NCI-H2196 treated with DMSO at 0.1 percent for 48 hours (cell line): ENCODE measurements around the gene TBXA2R.
"Not testable (repeated sequence)": the region's sequence is repeated elsewhere in the genome, so short reads cannot be mapped to it uniquely, and the experiment has no call there.

Experiments used
- DNase-seq: peaks from one replicate; lab custom pipeline; 2025; ENCODE audit not compliant: unreplicated experiment; lab: John Stamatoyannopoulos, UW

The TBXA2R gene

DNA sequence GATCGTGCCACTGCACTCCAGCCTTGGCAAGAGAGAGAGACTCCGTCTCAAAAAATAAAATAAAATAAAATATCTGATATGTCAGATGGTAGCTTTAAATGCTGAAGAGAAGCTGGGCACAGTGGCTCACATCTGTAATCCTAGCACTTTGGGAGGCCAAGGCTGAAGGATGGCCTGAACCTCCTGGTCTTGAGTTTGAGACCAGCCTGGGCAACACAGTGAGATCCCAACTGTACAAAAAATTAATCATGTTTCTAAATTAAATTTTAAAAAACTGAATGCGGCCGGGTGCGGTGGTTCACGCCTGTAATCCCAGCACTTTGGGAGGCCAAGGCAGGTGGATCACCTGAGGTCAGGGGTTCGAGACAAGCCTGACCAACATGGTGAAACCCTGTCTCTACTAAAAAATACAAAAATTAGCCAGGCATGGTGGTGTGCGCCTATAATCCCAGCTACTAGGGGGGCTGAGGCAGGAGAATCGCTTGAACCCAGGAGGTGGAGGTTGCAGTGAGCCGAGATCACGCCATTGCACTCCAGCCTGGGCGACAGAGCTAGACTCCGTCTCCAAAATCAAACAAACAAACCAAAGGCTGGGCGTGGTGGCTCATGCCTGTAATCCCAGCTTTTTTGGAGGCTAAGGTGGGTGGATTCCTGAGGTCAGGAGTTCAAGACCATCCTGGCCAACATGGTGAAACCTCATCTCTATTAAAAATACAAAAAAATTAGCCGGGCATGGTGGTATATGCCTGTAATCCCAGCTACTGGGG is 22.5 kb downstream of the TBXA2R start:
- DNase-seq: not testable (repeated sequence)

DNA sequence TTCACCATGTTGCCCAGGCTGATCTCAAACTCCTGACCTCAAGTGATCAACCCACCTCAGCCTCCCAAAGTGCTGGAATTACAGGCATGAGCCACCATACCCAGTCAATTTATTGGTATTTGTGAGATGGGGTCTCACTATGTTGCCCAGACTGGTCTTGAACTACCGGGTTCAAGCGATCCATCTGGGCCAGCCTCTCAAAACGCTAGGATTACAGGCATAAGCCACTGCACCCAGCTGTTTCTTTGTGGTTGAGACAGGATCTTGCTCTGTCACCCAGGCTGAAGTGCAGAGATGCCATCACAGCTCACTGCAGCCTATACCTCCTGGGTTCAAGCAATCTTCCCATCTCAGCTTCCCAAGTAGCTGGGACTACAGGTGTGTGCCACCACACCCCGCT is 24.9 kb downstream of the TBXA2R start:
- DNase-seq: not testable (repeated sequence)

DNA sequence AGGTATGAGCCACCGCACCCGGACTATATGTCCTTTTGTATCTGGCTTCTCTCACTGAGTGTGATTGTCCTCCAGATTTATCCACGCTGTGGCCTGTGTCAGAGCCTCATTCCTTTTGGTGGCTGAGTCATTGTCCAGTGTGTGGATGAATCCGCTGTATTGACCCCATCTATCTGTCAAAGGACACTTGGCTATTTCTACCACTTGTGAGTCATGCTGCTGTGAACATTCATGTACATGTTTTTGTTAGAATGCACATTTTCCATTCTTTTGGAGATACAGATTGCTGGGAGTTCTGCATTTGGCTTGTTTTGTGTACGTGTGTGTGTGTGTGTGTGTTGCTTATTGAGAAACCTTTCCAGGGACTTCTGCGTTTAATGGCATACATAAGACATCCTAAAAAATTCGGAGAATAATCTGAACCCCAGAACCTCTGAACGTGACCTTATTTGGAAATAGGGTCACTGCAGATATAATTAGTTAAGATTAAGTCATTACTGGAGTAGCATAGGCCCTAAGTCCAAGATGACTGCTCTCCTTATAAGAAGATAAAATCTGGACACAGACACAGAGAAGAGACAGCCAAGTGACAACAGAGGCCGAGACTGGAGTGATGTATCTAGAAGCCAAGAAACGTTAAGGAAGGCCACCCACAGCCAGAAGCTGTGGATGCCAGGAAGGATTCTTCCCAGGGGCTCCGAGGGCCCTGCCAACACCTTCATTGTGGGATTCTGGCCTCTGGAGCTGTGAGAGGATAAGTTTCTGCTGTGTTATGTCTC is 26.3 kb downstream of the TBXA2R start:
- no peak for DNase-seq

DNA sequence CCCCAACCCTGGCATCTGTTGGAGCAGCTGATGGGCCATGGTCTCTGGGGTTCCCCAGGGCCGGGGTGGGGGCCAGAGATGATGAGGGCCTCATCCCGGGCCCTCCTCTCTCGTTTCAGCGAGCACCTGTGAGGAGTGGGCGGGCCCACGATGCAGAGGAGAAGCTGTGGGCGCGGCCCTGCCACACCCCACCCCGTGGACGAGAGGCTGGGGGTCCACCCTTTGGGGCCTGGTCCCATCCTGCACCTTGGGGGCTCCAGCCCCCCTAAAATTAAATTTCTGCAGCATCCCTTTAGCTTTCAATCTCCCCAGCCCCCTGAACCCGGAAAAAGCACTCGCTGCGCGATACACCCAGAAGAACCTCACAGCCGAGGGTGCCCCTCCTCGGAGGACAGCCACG is 28.3 kb downstream of the TBXA2R start:
- DNase-seq: no peak

DNA sequence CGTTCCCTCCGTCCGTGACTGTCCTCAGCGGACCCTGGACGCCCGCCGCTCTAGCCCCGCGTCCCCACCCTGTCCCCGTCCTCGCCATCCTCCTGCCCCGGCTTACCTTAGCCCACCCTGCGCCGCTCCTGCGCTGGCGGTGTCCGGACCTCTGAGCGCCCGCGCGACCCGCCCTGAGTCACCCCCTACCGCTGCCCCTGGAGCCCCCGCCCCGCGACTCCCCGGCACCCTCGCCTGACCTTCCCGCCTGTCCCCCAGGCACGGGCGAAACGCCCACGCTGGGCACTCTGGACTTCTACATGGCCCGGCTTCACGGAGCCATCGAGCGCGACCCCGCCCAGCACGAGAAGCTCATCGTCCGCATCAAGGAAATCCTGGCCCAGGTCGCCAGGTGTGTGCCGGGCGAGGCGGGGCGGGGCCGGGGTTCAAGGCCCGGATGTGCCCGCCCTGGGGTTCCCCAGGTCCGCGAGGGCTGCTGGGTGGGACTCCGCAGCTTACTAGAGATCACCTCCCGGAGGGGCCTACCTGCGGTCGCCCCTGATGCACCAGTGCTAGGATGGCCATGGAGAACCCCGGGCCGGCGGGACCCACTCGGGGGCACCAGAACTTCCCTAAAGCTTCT is 28.8 kb downstream of the TBXA2R start:
- no peak for DNase-seq

DNA sequence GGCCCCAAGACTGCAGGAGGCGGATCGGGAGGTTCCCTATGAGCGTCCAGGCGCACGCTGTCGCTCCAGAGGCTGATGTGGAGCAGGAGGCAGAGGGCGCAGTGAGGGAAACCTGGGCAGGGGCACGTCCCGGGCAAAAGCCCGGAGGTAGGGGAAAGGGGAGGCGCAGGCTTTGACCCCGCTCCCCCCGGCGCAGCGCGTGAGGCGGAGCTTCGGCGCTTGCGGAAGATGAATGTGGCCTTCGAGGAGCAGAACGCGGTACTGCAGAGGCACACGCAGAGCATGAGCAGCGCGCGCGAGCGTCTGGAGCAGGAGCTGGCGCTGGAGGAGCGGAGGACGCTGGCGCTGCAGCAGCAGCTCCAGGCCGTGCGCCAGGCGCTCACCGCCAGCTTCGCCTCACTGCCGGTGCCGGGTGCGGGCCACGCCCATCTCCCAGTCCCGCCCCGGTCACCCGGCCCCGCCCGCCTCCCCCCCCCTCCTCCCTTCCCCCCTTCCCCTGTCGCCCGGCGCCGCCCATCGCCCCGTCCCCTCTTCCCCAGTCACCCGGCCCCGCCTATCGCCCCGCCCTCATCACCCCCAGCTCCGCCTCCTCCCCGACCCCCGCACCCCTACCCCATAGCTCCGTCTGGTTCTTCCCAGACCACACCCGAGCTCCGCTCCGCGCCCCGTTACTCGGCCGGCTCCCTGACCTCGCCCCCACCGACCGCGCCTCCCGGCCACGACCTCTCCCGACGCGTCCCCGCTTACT is 29.8 kb downstream of the TBXA2R start:
- DNase-seq: no peak

DNA sequence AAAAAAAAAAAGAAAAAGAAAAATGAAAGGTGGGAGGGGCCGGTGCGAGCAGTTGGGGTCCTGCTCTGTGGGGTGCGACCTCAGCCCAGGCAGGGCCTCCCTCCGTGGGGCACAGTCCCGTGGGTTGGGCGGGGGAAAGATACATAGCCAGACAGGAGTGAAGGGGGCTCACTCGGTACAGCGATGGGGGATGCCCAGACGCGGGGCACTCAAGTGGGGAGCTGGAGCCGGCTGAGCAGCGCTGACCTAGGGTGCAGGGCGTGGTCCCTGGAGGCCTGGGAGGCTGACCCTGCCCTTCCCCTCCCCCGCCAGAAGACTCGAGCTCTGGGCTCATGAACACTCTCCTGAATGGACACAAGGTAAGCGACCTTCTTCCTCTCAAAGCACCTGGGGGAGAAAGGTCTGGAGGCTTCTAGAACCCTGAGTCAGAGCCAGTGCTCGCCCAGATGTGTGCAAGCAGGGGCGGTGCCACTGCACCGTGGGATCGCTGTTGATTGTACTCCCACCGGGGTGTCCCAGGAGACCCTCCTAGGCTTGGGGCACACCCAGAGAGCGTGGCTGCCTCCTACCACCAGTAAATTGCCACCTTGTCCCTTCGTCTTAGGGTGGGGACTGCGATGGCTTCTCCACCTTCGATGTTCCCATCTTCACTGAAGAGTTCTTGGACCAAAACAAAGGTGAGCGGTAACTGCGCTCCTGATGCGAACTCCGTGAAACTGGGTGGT is 30.6 kb downstream of the TBXA2R start:
- DNase-seq: no peak

DNA sequence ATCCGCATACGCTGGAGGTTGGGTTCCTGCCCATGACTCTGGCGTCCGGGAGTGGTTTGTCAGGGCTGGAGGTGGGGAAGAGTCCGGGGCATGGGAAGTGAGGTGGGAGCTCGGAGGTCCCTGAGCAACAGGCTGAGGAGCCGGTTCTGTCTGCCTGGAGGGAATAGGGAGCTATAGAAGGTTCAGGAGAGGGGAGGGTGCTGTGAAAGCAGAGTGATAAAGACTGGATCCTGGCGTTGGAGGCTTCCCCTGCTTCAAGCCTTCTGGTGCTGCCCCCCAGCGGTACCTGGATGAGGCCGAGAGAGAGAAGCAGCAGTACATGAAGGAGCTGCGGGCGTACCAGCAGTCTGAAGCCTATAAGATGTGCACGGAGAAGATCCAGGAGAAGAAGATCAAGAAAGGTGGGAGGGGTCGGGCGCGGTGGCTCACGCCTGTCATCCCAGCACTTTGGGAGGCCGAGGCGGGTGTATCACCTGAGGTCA is 31.4 kb downstream of the TBXA2R start:
- DNase-seq: no peak

DNA sequence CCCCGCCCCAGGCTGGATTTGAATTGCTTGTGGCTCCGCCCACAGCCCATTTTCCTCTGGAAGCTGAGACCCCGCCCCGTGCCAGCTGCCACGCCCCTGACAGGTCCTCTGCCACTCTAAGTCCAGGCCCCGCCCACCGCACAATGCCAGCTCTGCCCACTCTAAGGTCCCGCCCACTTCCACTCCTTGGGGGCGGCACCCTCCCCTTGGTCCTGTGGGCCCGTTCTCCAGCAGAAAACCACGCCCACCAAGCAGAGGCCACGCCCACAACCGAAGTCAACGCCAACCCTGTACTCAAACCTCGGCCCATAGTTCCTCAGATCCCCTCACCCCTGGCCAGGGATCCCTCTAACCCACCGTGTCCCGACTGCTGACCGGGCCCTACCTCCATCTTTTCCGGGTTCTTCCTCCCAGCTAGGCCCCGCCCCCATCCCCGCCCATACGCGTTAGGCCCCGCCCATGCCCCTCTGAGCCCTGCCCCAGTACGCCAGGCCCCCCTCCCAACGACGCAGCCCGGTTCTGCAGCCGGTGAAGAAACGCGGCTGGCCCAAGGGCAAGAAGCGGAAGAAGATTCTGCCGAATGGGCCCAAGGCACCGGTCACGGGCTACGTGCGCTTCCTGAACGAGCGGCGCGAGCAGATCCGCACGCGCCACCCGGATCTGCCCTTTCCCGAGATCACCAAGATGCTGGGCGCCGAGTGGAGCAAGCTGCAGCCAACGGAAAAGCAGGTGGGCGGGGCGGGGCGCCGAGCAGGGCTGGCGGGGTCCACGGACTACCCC is 32.6 kb downstream of the TBXA2R start:
- peak; percentile 86 for DNase-seq

DNA sequence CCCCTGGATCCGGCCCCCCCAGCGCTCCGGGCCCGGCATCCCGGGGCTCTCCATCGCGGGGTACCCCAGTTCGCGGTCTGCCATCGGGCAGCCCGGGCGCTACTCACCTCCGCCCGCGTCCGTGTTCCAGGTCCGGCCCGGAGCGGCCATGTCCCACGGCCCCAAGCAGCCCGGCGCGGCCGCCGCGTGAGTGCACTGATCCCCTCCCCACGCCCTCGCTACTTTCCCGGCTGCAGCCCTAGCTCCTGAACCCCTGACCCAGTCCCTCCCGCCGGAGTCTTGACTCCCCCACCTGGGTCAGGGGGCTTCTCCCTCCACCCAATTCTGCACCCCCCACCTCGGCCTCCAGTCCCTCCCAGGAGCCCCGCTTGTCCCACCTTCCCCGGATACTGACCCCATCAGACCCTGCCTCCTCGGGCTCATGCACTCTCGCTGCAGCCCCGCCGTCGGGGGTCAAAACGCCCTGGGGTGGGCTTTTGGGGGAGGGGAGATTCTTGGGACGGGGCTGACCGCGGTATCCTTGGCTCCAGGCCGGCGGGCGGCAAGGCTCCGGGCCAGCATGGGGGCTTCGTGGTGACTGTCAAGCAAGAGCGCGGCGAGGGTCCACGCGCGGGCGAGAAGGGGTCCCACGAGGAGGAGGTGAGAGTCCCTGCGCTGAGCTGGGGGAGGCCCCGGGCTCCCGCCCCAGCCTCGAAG is 33.4 kb downstream of the TBXA2R start:
- DNase-seq: no peak

DNA sequence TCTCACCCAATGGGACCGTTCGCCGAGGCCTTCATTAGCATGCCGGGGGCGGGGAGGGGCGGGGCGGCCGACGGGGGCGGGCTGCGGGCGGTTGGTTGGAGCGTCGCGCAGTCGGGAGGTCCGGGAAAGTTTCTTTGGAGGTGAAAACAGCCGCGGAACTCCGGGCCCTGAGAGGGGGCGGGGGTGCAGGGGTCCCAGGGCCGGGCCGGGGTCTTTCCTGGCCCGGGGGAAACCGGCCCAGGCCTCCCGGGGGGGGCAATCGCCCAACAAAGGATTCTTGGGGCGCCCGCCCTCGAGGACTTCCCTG is 33.9 kb downstream of the TBXA2R start, which contains the start of gene HMG20B:
HMG20B (plus strand) TSS at position 90 of the 307 bp plus-strand sequence. CDS start 366 bp downstream, outside the sequence.
- DNase-seq: no peak

DNA sequence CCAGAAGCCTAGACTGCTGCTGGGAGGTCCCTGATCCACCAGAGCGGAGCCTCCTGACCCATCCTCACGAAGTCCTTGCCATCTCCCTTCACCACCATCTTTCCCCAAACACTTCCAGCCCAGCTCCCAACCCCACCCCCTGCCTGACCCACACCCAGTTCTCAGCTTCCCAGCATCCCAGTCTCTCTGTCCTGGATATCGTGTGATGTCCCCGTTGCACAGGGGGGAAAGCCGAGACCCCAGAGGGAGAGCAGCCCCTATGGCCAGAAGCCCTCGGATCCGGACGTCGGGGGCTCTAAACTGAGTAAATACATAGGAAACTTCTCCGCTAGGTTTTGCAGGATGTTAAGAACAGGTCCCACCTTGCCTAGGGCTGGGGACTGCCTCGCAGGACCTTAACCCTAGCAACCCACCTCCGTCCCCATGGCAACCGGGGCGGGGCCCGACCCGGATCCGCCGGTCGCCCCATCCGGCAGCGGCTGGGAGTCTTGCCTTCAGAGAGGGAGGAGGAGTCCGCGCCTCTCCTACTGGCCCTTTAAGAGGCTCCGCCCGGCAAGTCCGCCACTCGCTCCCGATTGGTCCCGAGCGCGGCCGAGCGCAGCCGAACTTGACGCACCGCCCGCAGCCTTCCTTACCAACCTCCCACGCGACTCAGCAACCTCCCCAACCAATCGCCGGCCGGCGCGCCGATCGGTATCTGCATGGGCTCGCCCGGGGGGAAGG is 34.4 kb downstream of the TBXA2R start:
- peak; percentile 98 for DNase-seq

DNA sequence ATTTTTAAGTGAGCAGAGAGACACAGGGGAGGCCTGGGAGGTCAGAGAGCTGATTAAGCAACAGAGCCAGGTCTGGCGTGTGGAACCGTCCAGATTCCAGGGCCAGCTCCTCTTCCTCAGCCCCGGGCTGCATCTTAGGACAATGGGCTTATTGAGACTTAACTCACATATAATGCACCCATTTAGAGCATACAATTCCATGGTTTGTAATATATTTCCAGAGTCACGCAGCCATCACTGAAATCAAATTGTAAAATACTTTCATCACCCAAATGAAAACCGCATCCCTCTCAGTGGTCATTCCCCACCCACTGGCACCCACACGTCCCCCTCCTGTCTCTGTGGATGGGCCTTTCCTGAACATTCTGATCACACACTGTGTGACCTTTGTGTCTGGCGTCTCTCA is 36.1 kb downstream of the TBXA2R start:
- DNase-seq: no peak

DNA sequence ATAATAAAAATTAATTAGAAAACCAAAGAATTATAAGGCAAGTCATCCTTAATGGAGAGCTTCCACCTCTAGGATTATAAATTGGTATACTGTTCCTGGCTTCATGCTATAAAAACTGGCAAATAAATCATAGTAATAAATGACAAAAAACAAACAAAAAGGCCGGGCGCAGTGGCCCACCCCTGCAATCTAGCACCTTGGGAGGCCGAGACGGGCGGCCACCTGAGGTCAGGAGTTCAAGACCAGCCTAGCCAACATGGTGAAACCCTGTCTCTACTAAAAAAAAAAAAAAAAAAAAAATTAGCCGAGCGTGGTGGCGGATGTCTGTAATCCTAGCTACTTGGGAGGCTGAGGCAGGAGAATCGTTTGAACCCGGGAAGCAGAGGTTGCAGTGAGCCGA is 36.6 kb downstream of the TBXA2R start:
- not testable (repeated sequence) for DNase-seq

DNA sequence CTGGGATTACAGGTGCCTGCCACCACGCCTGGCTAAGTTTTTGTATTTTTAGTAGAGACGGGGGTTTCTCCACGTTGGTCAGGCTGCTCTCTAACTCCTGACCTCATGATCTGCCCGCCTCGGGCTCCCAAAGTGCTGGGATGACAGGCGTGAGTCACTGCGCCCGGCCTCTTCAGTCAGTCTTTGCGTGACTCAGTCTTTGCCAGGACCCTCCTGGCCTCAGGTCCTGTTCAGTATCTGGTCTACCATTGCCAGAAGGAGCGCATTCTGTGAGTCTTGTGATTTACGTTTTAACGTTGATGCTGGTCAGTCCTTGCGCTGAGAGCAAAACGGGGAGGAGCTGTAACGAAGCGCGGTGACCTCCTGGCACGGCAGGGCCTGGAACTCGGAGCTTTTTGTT is 41.5 kb downstream of the TBXA2R start:
- no peak for DNase-seq

DNA sequence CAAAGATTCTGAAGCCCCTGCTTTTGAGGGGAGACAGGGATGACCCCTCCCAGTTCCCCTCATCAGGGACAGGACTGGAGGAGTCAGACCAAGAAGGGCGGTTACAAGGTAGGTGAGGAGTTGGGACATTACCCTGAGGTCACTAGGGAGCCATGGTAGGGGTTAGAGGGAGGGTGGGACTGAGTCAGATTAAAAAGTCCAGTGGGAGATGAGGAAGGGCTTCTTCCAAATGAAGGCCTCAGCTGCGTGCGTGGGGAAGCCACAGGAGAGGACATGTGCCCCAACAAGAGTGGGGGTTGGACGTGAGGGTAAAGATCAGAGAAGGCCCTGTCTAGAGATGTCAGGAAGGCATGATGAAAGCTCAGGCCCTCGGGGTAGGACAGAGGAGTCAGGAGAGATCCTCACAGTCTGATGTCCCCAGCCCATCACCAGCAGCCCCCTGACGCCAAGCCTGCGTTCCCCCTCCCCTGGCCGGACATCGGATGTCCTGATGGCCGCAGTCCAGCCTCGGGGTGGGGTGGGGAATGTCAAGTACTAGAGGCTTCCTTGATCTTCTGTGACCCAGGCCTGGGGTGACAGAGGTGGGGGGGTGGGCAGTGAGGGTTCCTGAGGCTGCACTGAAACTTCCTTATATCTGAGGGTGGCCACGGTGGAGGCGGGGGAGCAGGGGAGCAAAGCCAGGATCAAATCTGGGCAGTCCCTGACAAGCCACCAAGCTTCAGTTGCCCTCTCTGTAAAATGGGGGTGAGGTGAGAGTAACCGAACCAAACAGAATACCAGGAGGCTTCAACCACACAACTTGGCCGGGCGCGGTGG is 42.8 kb downstream of the TBXA2R start:
- DNase-seq: no peak

DNA sequence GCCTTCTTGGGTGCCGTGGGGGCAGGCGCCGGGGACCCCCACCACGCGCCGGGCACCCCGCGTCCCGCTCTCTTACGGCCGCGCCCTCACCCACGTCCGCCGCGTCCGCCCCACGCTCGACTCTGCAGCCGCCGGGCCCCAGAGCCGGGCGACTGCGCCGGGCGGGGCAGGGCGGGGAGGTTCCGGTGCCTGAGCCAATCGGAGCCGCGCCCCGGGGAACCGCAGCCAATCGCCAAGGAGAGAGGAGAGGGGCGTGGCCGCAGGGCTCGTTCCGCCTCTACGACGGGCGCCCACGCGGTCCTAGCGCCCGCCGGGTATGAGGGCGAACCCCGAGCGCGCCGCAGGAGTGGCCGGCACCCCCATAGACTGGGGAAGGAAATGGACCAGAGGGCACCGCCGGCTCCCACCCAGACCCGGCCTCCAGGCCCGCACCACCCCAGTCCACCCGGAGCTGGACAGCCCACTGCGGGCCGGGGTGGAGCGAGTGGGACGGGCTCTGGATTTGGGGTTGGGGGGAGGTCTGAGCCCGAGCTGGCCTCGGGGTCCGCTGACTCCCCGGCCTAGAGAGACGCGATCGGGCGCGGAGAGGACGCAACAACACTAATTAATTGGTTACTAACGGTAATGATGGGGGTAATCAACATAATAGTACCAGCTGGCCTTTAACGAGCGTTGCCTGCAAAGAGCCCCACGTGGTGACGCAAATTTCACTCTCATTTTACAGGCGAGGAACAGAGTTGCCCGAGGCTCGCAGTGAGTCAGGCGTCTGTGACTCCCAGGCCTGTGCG is 49.0 kb downstream of the TBXA2R start, which contains the start of gene MFSD12:
MFSD12 (minus strand) TSS at position 126 of the 788 bp plus-strand sequence. CDS start 183 bp downstream, outside the sequence.
- DNase-seq: peak; percentile 93
